CD8-positive, alpha-beta memory T cell (primary cell): Measurements from ENCODE around the gene LPAR2. TPM values are rescaled to one million over a fixed set of nuclear protein-coding genes. Genes with fewer than 3 reads are reported as not detected.
A peak's percentile ranks its signal among the peaks of the same experiment; 100 is the strongest.

Source experiments
- CTCF ChIA-PET: fragments of 350-600 bp; sonication (Branson Sonifier 250); formaldehyde crosslinking; loops from one replicate; lab custom pipeline; 2021; ENCODE audit warnings: antibody characterized with exemption; lab: Charles Lee
- POLR2A ChIA-PET: fragments of 350-600 bp; sonication (Branson Sonifier 250); formaldehyde crosslinking; loops from one replicate; lab custom pipeline; 2021; ENCODE audit warnings: antibody characterized with exemption; lab: Charles Lee
- DNase-seq, 5 donors: peaks; one replicate each; pipeline versions ENCODE4 v3.0.0 to v3.0.0-alpha.2; 2020 to 2022; ENCODE audit warnings: mixed read lengths in 1 of 5
- H3K27ac ChIP-seq: one replicate; pipeline ENCODE4 v1.7.0; 2013; ENCODE audit warnings: low read depth, mild to moderate bottlenecking, low read length, moderate library complexity
- H3K27me3 ChIP-seq: 2 replicates; pipeline ENCODE4 v1.7.0; 2013; ENCODE audit warnings: low read length, mild to moderate bottlenecking; ENCODE audit not compliant: insufficient read depth, poor library complexity, severe bottlenecking
- H3K36me3 ChIP-seq: 2 replicates; pipeline ENCODE4 v1.7.0; 2013; ENCODE audit warnings: mild to moderate bottlenecking, low read length, moderate library complexity; ENCODE audit not compliant: insufficient read depth
- H3K4me1 ChIP-seq: 2 replicates; pipeline ENCODE4 v1.7.0; 2013; ENCODE audit warnings: mild to moderate bottlenecking, low read length, moderate library complexity; ENCODE audit not compliant: insufficient read depth
- H3K4me3 ChIP-seq: 2 replicates; pipeline ENCODE4 v1.7.0; 2013; ENCODE audit warnings: mild to moderate bottlenecking, low read length
- H3K9me3 ChIP-seq: 2 replicates; pipeline ENCODE4 v1.7.0; 2013; ENCODE audit warnings: mild to moderate bottlenecking, low read length
- H3K27ac Mint-ChIP-seq, 8 donors: one replicate each; pipeline ENCODE4 v1.8.0; 2020 to 2021; ENCODE audit warnings: mixed read lengths in 8 of 8, mild to moderate bottlenecking in 6 of 8, inconsistent platforms in 3 of 8, moderate library complexity in 3 of 8
- H3K27me3 Mint-ChIP-seq, 2 donors: one replicate each; pipeline ENCODE4 v1.8.0; 2020 to 2021; ENCODE audit warnings: mixed read lengths in 2 of 2, mild to moderate bottlenecking in 1 of 2, moderate library complexity in 1 of 2
- H3K36me3 Mint-ChIP-seq, 3 donors: one replicate each; pipeline ENCODE4 v1.8.0; 2020 to 2021; ENCODE audit warnings: mixed read lengths in 3 of 3, inconsistent platforms in 1 of 3, mild to moderate bottlenecking in 1 of 3
- H3K4me1 Mint-ChIP-seq, 3 donors: one replicate each; pipeline ENCODE4 v1.8.0; 2020 to 2021; ENCODE audit warnings: mixed read lengths in 3 of 3, inconsistent platforms in 1 of 3, mild to moderate bottlenecking in 1 of 3
- H3K4me3 Mint-ChIP-seq, 7 donors: one replicate each; pipeline ENCODE4 v1.8.0; 2020 to 2021; ENCODE audit warnings: mixed read lengths in 7 of 7, mild to moderate bottlenecking in 6 of 7, moderate library complexity in 4 of 7, inconsistent platforms in 2 of 7
- H3K9me3 Mint-ChIP-seq, 5 donors: one replicate each; pipeline ENCODE4 v1.8.0; 2020 to 2022; ENCODE audit warnings: mixed read lengths in 5 of 5, mild to moderate bottlenecking in 3 of 5, moderate library complexity in 2 of 5, inconsistent platforms in 1 of 5
- polyA plus RNA-seq: library from polyadenylated mRNA; unstranded; fragments of 300-500 nt; fragmentation: Illumina TruSeq; gene quantifications from one replicate; pipeline ENCODE4 v1.2.3, GENCODE V29; 2021
- total RNA-seq, 2 experiments: library from RNA; stranded (reverse); gene quantifications; one replicate each; pipeline ENCODE4 v1.2.3, GENCODE V29; 2021

Gene LPAR2
- total and polyA plus RNA-seq, 3 experiments from 2014 or later = 23.6 to 37.8 (median 24.8) TPM

GRCh38 chr19:19635313-19635702 lies 7.3 kb upstream of the LPAR2 start:
- peak overlapping the region in 1 of 7 donors; percentile 34 for H3K4me3 Mint-ChIP-seq
- Histone ChIP-seq H3K9me3 (no peaks in the 10 kb centered on the region), H3K27me3 (no peaks in the 10 kb centered on the region), H3K36me3 (peaks cover 31% of the 10 kb centered on the region), H3K4me1 (peaks cover 4% of the 10 kb centered on the region), H3K4me3 (no peak overlapping the region), H3K27ac (no peak overlapping the region)
- CTCF ChIA-PET = no interaction called here
- DNase-seq = no peak
- H3K4me1 Mint-ChIP-seq = peaks cover 11 to 26% (median 13%) of the 10 kb centered on the region in 3 donors
- POLR2A ChIA-PET = no interaction called here
- H3K27me3 Mint-ChIP-seq = no peaks in the 10 kb centered on the region
- peaks cover 0 to 1% (median 0%) of the 10 kb centered on the region in 5 donors for H3K9me3 Mint-ChIP-seq
- H3K27ac Mint-ChIP-seq = peak overlapping the region in 4 of 8 donors; percentile 38 to 71 (median 66)
- H3K36me3 Mint-ChIP-seq = peaks cover 13 to 81% (median 15%) of the 10 kb centered on the region in 3 donors

- H3K27ac Mint-ChIP-seq = peak overlapping the region in 5 of 8 donors; percentile 44 to 78 (median 66)
These were observed 6.7 kb upstream of the LPAR2 start for GRCh38 chr19:19634516-19635312.

GRCh38 chr19:19633711-19634515 lies 5.9 kb upstream of the LPAR2 start:
- H3K4me1 ChIP-seq = peaks cover 4% of the 10 kb centered on the region
- ChIA-PET CTCF (no interaction called here), POLR2A (interaction anchor here (0.8 kb wide), 1 partner anchor 30 kb away, joined by 3 read pairs; no protein-coding TSS in a partner anchor)
- peaks cover 25% of the 10 kb centered on the region for H3K36me3 ChIP-seq
- Mint-ChIP-seq H3K36me3 (peaks cover 13 to 73% (median 15%) of the 10 kb centered on the region in 3 donors), H3K4me1 (peaks cover 11 to 20% (median 13%) of the 10 kb centered on the region in 3 donors), H3K4me3 (no peak overlapping the region), H3K27me3 (no peaks in the 10 kb centered on the region), H3K27ac (peak overlapping the region in 7 of 8 donors; percentile 6 to 85 (median 70)), H3K9me3 (peaks cover 0 to 1% (median 0%) of the 10 kb centered on the region in 5 donors)
- no peak for DNase-seq
- no peaks in the 10 kb centered on the region for H3K27me3 ChIP-seq
- H3K27ac ChIP-seq = no peak overlapping the region
- no peak overlapping the region for H3K4me3 ChIP-seq
- H3K9me3 ChIP-seq = no peaks in the 10 kb centered on the region

More at GRCh38 chr19:19634516-19635312, 6.7 kb upstream of the LPAR2 start:
- POLR2A ChIA-PET = interaction anchor here (0.8 kb wide), 1 partner anchor 30 kb away, joined by 3 read pairs; no protein-coding TSS in a partner anchor
- Mint-ChIP-seq H3K4me1 (peaks cover 11 to 20% (median 13%) of the 10 kb centered on the region in 3 donors), H3K27me3 (no peaks in the 10 kb centered on the region), H3K4me3 (no peak overlapping the region), H3K9me3 (peaks cover 0 to 1% (median 0%) of the 10 kb centered on the region in 5 donors), H3K36me3 (peaks cover 13 to 77% (median 15%) of the 10 kb centered on the region in 3 donors)
- DNase-seq = no peak
- Histone ChIP-seq H3K27ac (no peak overlapping the region), H3K9me3 (no peaks in the 10 kb centered on the region), H3K36me3 (peaks cover 25% of the 10 kb centered on the region), H3K27me3 (no peaks in the 10 kb centered on the region), H3K4me3 (no peak overlapping the region), H3K4me1 (peaks cover 4% of the 10 kb centered on the region)
- CTCF ChIA-PET = no interaction called here

GRCh38 chr19:19632661-19633060 lies 4.6 kb upstream of the LPAR2 start:
- H3K27ac ChIP-seq = no peak overlapping the region
- Mint-ChIP-seq H3K27me3 (no peaks in the 10 kb centered on the region), H3K9me3 (peaks cover 0 to 1% (median 0%) of the 10 kb centered on the region in 5 donors), H3K27ac (peak overlapping the region in 5 of 8 donors; percentile 5 to 79 (median 51)), H3K4me1 (peaks cover 13 to 24% (median 13%) of the 10 kb centered on the region in 3 donors), H3K36me3 (peaks cover 11 to 71% (median 13%) of the 10 kb centered on the region in 3 donors), H3K4me3 (peak overlapping the region in 1 of 7 donors; percentile 11)
- DNase-seq = no peak
- ChIA-PET POLR2A (no interaction called here), CTCF (interaction anchor here (1.2 kb wide), 1 partner anchor 100 kb away, joined by 3 read pairs; no protein-coding TSS in a partner anchor)
- H3K27me3 ChIP-seq = no peaks in the 10 kb centered on the region
- peaks cover 25% of the 10 kb centered on the region for H3K36me3 ChIP-seq
- no peaks in the 10 kb centered on the region for H3K9me3 ChIP-seq
- no peak overlapping the region for H3K4me3 ChIP-seq
- peaks cover 4% of the 10 kb centered on the region for H3K4me1 ChIP-seq

GRCh38 chr19:19631346-19631745 lies 3.3 kb upstream of the LPAR2 start:
- Histone ChIP-seq H3K4me3 (no peak overlapping the region), H3K27ac (no peak overlapping the region), H3K9me3 (no peaks in the 10 kb centered on the region), H3K4me1 (peaks cover 15% of the 10 kb centered on the region), H3K36me3 (peaks cover 25% of the 10 kb centered on the region), H3K27me3 (no peaks in the 10 kb centered on the region)
- ChIA-PET POLR2A (interaction anchor here (0.7 kb wide), 1 partner anchor 323 kb away, joined by 7 read pairs; no protein-coding TSS in a partner anchor), CTCF (interaction anchor here (1.2 kb wide), 1 partner anchor 99 kb away, joined by 3 read pairs; no protein-coding TSS in a partner anchor)
- Mint-ChIP-seq H3K4me1 (peaks cover 25 to 37% (median 26%) of the 10 kb centered on the region in 3 donors), H3K9me3 (peaks cover 0 to 1% (median 0%) of the 10 kb centered on the region in 5 donors), H3K27me3 (no peaks in the 10 kb centered on the region), H3K36me3 (peaks cover 11 to 68% (median 13%) of the 10 kb centered on the region in 3 donors), H3K4me3 (peak overlapping the region in 1 of 7 donors; percentile 43), H3K27ac (peak overlapping the region in 4 of 8 donors; percentile 40 to 87 (median 56))
- no peak for DNase-seq

GRCh38 chr19:19630426-19630825 lies 2.4 kb upstream of the LPAR2 start:
- peaks cover 11 to 63% (median 13%) of the 10 kb centered on the region in 3 donors for H3K36me3 Mint-ChIP-seq
- Histone ChIP-seq H3K9me3 (no peaks in the 10 kb centered on the region), H3K4me1 (peaks cover 20% of the 10 kb centered on the region), H3K27ac (no peak overlapping the region), H3K4me3 (no peak overlapping the region), H3K36me3 (peaks cover 24% of the 10 kb centered on the region), H3K27me3 (no peaks in the 10 kb centered on the region)
- no peaks in the 10 kb centered on the region for H3K27me3 Mint-ChIP-seq
- H3K4me1 Mint-ChIP-seq = peaks cover 26 to 39% (median 27%) of the 10 kb centered on the region in 3 donors
- POLR2A ChIA-PET = interaction anchor here (0.6 kb wide), 1 partner anchor 1797 kb away, joined by 3 read pairs; no protein-coding TSS in a partner anchor
- H3K4me3 Mint-ChIP-seq = peak overlapping the region in 3 of 7 donors; percentile 52 to 57 (median 54)
- DNase-seq = no peak
- peaks cover 0 to 1% (median 0%) of the 10 kb centered on the region in 5 donors for H3K9me3 Mint-ChIP-seq
- peak overlapping the region in 5 of 8 donors; percentile 2 to 87 (median 54) for H3K27ac Mint-ChIP-seq
- CTCF ChIA-PET = interaction anchor here (1.5 kb wide), 1 partner anchor 33 kb away, joined by 4 read pairs; no protein-coding TSS in a partner anchor

GRCh38 chr19:19630062-19630414 lies 2.0 kb upstream of the LPAR2 start:
- peaks cover 0 to 1% (median 0%) of the 10 kb centered on the region in 5 donors for H3K9me3 Mint-ChIP-seq
- no peaks in the 10 kb centered on the region for H3K27me3 Mint-ChIP-seq
- Histone ChIP-seq H3K4me3 (no peak overlapping the region), H3K9me3 (no peaks in the 10 kb centered on the region), H3K27me3 (no peaks in the 10 kb centered on the region), H3K4me1 (peaks cover 20% of the 10 kb centered on the region), H3K27ac (no peak overlapping the region), H3K36me3 (peaks cover 20% of the 10 kb centered on the region)
- peaks cover 11 to 59% (median 13%) of the 10 kb centered on the region in 3 donors for H3K36me3 Mint-ChIP-seq
- ChIA-PET CTCF (interaction anchor here (1.5 kb wide), 1 partner anchor 32 kb away, joined by 4 read pairs; no protein-coding TSS in a partner anchor), POLR2A (no interaction called here)
- peaks cover 26 to 38% (median 27%) of the 10 kb centered on the region in 3 donors for H3K4me1 Mint-ChIP-seq
- peak overlapping the region in 3 of 7 donors; percentile 52 to 57 (median 54) for H3K4me3 Mint-ChIP-seq
- DNase-seq = no peak
- H3K27ac Mint-ChIP-seq = peak overlapping the region in 4 of 8 donors; percentile 50 to 87 (median 66)
